HEK293 (cell line): ENCODE measurements around the gene AK5.

Experiments used
- CTCF ChIA-PET: fragments of 350-600 bp; formaldehyde crosslinking; extraction: SDS; loops from one replicate; lab custom pipeline; 2021; ENCODE audit warnings: antibody characterized with exemption; lab: Yijun Ruan, JAX
- POLR2A ChIA-PET: fragments of 300-600 bp; formaldehyde crosslinking; extraction: SDS; loops from one replicate; lab custom pipeline; 2020; ENCODE audit warnings: antibody characterized with exemption, inconsistent platforms; lab: Yijun Ruan, JAX
- H3K27ac ChIP-seq: fragments of 200-500 bp; sonication (Bioruptor generic); 2 replicates; pipeline ENCODE4 v1.5.1; 2014; ENCODE audit warnings: low read depth, low read length, control low read depth, inconsistent platforms; ENCODE audit errors: extremely low read depth
- H3K36me3 ChIP-seq, 2 experiments: fragments of 200-500 bp in 1 of 2; sonication (Bioruptor generic) in 1 of 2; 1 replicate in 1 of 2; 2 replicates in 1 of 2; pipeline ENCODE4 v1.5.1; 2014 to 2017; ENCODE audit warnings: inconsistent platforms in 2 of 2, low read length in 2 of 2; ENCODE audit not compliant: control insufficient read depth in 2 of 2, insufficient read depth in 1 of 2
- H3K4me1 ChIP-seq: fragments of 200-500 bp; sonication (Bioruptor generic); 2 replicates; pipeline ENCODE4 v1.5.1; 2014; ENCODE audit warnings: mild to moderate bottlenecking, low read length, inconsistent platforms; ENCODE audit not compliant: control insufficient read depth, insufficient read depth
- H3K4me3 ChIP-seq: 2 replicates; pipeline ENCODE4 v1.5.1; 2011; ENCODE audit warnings: low read depth, mild to moderate bottlenecking, control low read depth, low read length, moderate library complexity
- H3K9me3 ChIP-seq: fragments of 200-500 bp; sonication (Bioruptor generic); 2 replicates; pipeline ENCODE4 v1.5.1; 2014; ENCODE audit warnings: low read depth, low read length, inconsistent platforms; ENCODE audit not compliant: control insufficient read depth, insufficient read depth
- GFI1B ChIP-seq: fragments of 450-650 bp; formaldehyde crosslinking; IDR thresholded peaks from 2 replicates; pipeline ENCODE4 v1.5.1; 2016; ENCODE audit warnings: missing biosample characterization, missing genetic modification characterization
- MEIS1 ChIP-seq: sonication (generic); formaldehyde crosslinking; IDR thresholded peaks from 2 replicates; pipeline ENCODE4 v1.8.1; 2022; ENCODE audit warnings: missing genetic modification reagents, mild to moderate bottlenecking, borderline replicate concordance
- ZFP69B ChIP-seq: fragments of 450-650 bp; formaldehyde crosslinking; IDR thresholded peaks from 2 replicates; pipeline ENCODE4 v1.5.1; 2016; ENCODE audit warnings: missing biosample characterization, missing genetic modification characterization
- ZNF10 ChIP-seq: fragments of 450-650 bp; formaldehyde crosslinking; IDR thresholded peaks from 2 replicates; pipeline ENCODE4 v1.5.1; 2017; ENCODE audit warnings: missing biosample characterization, missing genetic modification characterization
- ZNF112 ChIP-seq: fragments of 450-650 bp; formaldehyde crosslinking; IDR thresholded peaks from 2 replicates; pipeline ENCODE4 v1.5.0; 2017; ENCODE audit warnings: missing biosample characterization, missing genetic modification characterization
- ZNF132 ChIP-seq: fragments of 450-650 bp; formaldehyde crosslinking; IDR thresholded peaks from 2 replicates; pipeline ENCODE4 v1.5.1; 2017; ENCODE audit warnings: missing biosample characterization, missing genetic modification characterization, borderline replicate concordance
- ZNF146 ChIP-seq: fragments of 450-650 bp; formaldehyde crosslinking; IDR thresholded peaks from 2 replicates; pipeline ENCODE4 v1.5.1; 2016; ENCODE audit warnings: missing biosample characterization, missing genetic modification characterization
- ZNF16 ChIP-seq: fragments of 450-650 bp; formaldehyde crosslinking; IDR thresholded peaks from 2 replicates; pipeline ENCODE4 v1.5.1; 2016; ENCODE audit warnings: low read depth, missing biosample characterization, missing genetic modification characterization
- ZNF175 ChIP-seq: fragments of 450-650 bp; formaldehyde crosslinking; IDR thresholded peaks from 2 replicates; pipeline ENCODE4 v1.5.1; 2016; ENCODE audit warnings: missing biosample characterization, missing genetic modification characterization
- ZNF223 ChIP-seq: fragments of 450-650 bp; formaldehyde crosslinking; IDR thresholded peaks from 2 replicates; pipeline ENCODE4 v1.5.1; 2016; ENCODE audit warnings: missing biosample characterization, missing genetic modification characterization
- ZNF24 ChIP-seq: fragments of 450-650 bp; formaldehyde crosslinking; IDR thresholded peaks from 2 replicates; pipeline ENCODE4 v1.5.1; 2016; ENCODE audit warnings: missing biosample characterization, missing genetic modification characterization
- ZNF324 ChIP-seq: fragments of 450-650 bp; formaldehyde crosslinking; IDR thresholded peaks from 2 replicates; pipeline ENCODE4 v1.5.1; 2016; ENCODE audit warnings: missing biosample characterization, missing genetic modification characterization
- ZNF354C ChIP-seq: fragments of 450-650 bp; formaldehyde crosslinking; IDR thresholded peaks from 2 replicates; pipeline ENCODE4 v1.5.1; 2016; ENCODE audit warnings: missing biosample characterization, missing genetic modification characterization, low read depth, borderline replicate concordance
- ZNF37A ChIP-seq: fragments of 450-650 bp; IDR thresholded peaks from 2 replicates; pipeline ENCODE4 v1.5.1; 2018; ENCODE audit warnings: missing biosample characterization, missing genetic modification characterization
- ZNF416 ChIP-seq: fragments of 450-650 bp; formaldehyde crosslinking; IDR thresholded peaks from 2 replicates; pipeline ENCODE4 v1.5.1; 2016; ENCODE audit warnings: missing biosample characterization, missing genetic modification characterization
- ZNF510 ChIP-seq: fragments of 450-650 bp; formaldehyde crosslinking; IDR thresholded peaks from 2 replicates; pipeline ENCODE4 v1.5.1; 2018; ENCODE audit warnings: mild to moderate bottlenecking, missing genetic modification characterization, missing biosample characterization; ENCODE audit not compliant: insufficient replicate concordance
- ZNF571 ChIP-seq: fragments of 450-650 bp; formaldehyde crosslinking; IDR thresholded peaks from 2 replicates; pipeline ENCODE4 v1.5.0; 2017; ENCODE audit warnings: missing biosample characterization, missing genetic modification characterization
- ZNF585B ChIP-seq: fragments of 450-650 bp; formaldehyde crosslinking; IDR thresholded peaks from 2 replicates; pipeline ENCODE4 v1.5.1; 2016; ENCODE audit warnings: missing biosample characterization, missing genetic modification characterization
- ZNF777 ChIP-seq: fragments of 450-650 bp; formaldehyde crosslinking; IDR thresholded peaks from 2 replicates; pipeline ENCODE4 v1.5.1; 2017; ENCODE audit warnings: missing biosample characterization, missing genetic modification characterization, borderline replicate concordance
- ZNF830 ChIP-seq: fragments of 450-650 bp; IDR thresholded peaks from 2 replicates; pipeline ENCODE4 v1.5.0; 2018; ENCODE audit warnings: missing biosample characterization, missing genetic modification characterization, low read depth, mild to moderate bottlenecking, moderate library complexity
- ZSCAN16 ChIP-seq: fragments of 450-650 bp; formaldehyde crosslinking; IDR thresholded peaks from 2 replicates; pipeline ENCODE4 v1.5.1; 2016; ENCODE audit warnings: missing biosample characterization, missing genetic modification characterization
- ZXDB ChIP-seq: fragments of 450-650 bp; formaldehyde crosslinking; IDR thresholded peaks from 2 replicates; pipeline ENCODE4 v1.5.1; 2016; ENCODE audit warnings: missing biosample characterization, missing genetic modification characterization
- TF ChIP-seq, protein P1 (sequence below): fragments of 450-650 bp; formaldehyde crosslinking; IDR thresholded peaks from 2 replicates; pipeline ENCODE4 v1.5.1; 2017; ENCODE audit warnings: missing biosample characterization, missing genetic modification characterization
- TF ChIP-seq, protein P2 (sequence below): fragments of 450-650 bp; formaldehyde crosslinking; IDR thresholded peaks from 2 replicates; pipeline ENCODE4 v1.5.1; 2016; ENCODE audit warnings: missing biosample characterization, missing genetic modification characterization
- TF ChIP-seq, protein P3 (sequence below): fragments of 450-650 bp; IDR thresholded peaks from 2 replicates; pipeline ENCODE4 v1.5.1; 2018; ENCODE audit warnings: missing biosample characterization, missing genetic modification characterization
- TF ChIP-seq, protein P4 (sequence below): fragments of 450-650 bp; formaldehyde crosslinking; IDR thresholded peaks from 2 replicates; pipeline ENCODE4 v1.5.1; 2016; ENCODE audit warnings: missing biosample characterization, missing genetic modification characterization

The AK5 gene

DNA sequence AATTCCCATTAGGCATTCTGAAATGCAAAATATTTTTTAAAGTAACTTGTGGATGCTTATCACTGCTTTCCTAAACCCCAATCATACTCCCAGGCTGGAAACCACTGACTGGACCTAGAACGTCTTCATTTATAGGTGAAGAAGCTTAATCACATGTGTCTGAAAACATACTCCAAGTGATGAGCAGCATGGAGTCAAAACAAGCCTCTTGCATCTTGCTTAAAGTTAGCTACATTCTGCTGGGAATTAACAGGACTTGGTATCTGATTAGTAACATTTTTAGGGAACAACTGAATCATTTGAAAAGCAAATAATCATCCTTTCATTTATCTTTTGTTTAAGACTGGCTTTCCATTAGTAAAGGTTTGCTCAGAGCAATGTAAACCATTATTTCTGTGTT, 105.7 kb downstream of the AK5 start:
- POLR2A ChIA-PET, result no interaction called here
- CTCF ChIA-PET, result interaction anchor here (0.5 kb wide), 1 partner anchor 146 kb away, joined by 4 read pairs; no protein-coding TSS in a partner anchor
- H3K27ac ChIP-seq, result no peak overlapping the region
- TF ChIP-seq ZNF510 (tag by site-specific recombination), result no peak
- no peak for TF ChIP-seq ZNF324 (tag by site-specific recombination)
- TF ChIP-seq ZSCAN16 (tag by site-specific recombination), result no peak
- no peak for TF ChIP-seq ZNF37A
- no peak for TF ChIP-seq ZNF132
- TF ChIP-seq ZNF24 (tag by site-specific recombination), result no peak
- TF ChIP-seq, protein P1, sequence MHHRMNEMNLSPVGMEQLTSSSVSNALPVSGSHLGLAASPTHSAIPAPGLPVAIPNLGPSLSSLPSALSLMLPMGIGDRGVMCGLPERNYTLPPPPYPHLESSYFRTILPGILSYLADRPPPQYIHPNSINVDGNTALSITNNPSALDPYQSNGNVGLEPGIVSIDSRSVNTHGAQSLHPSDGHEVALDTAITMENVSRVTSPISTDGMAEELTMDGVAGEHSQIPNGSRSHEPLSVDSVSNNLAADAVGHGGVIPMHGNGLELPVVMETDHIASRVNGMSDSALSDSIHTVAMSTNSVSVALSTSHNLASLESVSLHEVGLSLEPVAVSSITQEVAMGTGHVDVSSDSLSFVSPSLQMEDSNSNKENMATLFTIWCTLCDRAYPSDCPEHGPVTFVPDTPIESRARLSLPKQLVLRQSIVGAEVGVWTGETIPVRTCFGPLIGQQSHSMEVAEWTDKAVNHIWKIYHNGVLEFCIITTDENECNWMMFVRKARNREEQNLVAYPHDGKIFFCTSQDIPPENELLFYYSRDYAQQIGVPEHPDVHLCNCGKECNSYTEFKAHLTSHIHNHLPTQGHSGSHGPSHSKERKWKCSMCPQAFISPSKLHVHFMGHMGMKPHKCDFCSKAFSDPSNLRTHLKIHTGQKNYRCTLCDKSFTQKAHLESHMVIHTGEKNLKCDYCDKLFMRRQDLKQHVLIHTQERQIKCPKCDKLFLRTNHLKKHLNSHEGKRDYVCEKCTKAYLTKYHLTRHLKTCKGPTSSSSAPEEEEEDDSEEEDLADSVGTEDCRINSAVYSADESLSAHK (tag by site-specific recombination), result no peak
- no peak for TF ChIP-seq ZNF223
- TF ChIP-seq ZNF16 (tag by site-specific recombination), result no peak
- no peak for TF ChIP-seq GFI1B (tag by site-specific recombination)
- TF ChIP-seq ZNF354C (tag by site-specific recombination), result no peak
- no peak for TF ChIP-seq ZXDB
- TF ChIP-seq, protein P2, sequence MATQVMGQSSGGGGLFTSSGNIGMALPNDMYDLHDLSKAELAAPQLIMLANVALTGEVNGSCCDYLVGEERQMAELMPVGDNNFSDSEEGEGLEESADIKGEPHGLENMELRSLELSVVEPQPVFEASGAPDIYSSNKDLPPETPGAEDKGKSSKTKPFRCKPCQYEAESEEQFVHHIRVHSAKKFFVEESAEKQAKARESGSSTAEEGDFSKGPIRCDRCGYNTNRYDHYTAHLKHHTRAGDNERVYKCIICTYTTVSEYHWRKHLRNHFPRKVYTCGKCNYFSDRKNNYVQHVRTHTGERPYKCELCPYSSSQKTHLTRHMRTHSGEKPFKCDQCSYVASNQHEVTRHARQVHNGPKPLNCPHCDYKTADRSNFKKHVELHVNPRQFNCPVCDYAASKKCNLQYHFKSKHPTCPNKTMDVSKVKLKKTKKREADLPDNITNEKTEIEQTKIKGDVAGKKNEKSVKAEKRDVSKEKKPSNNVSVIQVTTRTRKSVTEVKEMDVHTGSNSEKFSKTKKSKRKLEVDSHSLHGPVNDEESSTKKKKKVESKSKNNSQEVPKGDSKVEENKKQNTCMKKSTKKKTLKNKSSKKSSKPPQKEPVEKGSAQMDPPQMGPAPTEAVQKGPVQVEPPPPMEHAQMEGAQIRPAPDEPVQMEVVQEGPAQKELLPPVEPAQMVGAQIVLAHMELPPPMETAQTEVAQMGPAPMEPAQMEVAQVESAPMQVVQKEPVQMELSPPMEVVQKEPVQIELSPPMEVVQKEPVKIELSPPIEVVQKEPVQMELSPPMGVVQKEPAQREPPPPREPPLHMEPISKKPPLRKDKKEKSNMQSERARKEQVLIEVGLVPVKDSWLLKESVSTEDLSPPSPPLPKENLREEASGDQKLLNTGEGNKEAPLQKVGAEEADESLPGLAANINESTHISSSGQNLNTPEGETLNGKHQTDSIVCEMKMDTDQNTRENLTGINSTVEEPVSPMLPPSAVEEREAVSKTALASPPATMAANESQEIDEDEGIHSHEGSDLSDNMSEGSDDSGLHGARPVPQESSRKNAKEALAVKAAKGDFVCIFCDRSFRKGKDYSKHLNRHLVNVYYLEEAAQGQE (tag by site-specific recombination), result no peak
- no peak for TF ChIP-seq ZFP69B (tag by site-specific recombination)
- TF ChIP-seq, all 188 proteins: peak for 0
- Histone ChIP-seq H3K9me3 (no peaks in the 10 kb centered on the region), H3K4me1 (no peaks in the 10 kb centered on the region), H3K4me3 (no peak overlapping the region), H3K36me3 (no peaks in the 10 kb centered on the region)

DNA sequence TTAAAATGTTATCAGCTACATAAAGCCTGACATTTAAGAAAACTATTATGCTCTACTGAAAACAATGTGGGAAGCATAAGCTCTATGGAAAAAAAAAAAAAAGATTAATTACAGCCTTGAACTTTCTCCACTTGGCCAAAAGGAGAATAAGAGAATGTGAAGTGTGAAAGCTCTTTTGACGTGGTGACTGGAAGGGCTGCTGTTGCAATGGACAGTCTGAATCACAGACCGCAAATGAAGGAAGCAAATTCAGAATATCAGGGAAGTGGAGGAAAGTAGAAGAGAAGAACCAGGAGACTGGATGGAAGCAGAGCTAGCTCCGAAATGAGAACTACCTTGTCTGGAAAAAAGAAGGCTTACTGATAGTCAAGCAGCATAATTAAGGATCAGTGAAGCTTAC, 106.8 kb downstream of the AK5 start:
- H3K9me3 ChIP-seq, result no peaks in the 10 kb centered on the region
- POLR2A ChIA-PET, result interaction anchor here (0.7 kb wide), 1 partner anchor 94 kb away, joined by 3 read pairs; no protein-coding TSS in a partner anchor
- CTCF ChIA-PET, result interaction anchor here (0.7 kb wide), 3 partner anchors 15 to 1059 kb away, joined by 4 to 5 read pairs (median 4); no protein-coding TSS in a partner anchor

DNA sequence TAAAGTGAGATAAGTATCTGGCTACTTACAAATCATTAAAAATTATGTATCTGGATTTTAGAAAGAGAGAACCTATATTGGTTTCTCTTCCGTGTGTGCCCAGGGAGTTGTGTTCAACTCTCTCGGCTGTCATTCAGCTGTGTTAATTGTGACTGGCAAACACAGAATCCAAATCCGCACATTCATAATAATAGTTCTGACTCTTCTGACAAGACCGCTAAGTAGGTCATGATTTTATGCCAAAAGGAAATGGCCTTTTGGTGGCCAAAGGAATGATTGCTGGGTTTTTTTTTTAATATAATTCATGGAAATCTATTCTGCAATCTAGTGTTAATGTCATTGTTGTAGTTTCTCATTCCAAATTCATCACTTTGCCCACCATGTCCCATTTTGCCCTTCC, 110.7 kb downstream of the AK5 start:
- ChIA-PET CTCF (interaction anchor here (0.6 kb wide), 1 partner anchor 143 kb away, joined by 3 read pairs; no protein-coding TSS in a partner anchor), POLR2A (no interaction called here)
- Histone ChIP-seq H3K4me3 (no peak overlapping the region), H3K4me1 (no peaks in the 10 kb centered on the region), H3K36me3 (no peaks in the 10 kb centered on the region), H3K9me3 (no peaks in the 10 kb centered on the region), H3K27ac (no peak overlapping the region)
- no peak for TF ChIP-seq ZNF777
- TF ChIP-seq ZNF585B (tag by site-specific recombination), result no peak
- no peak for TF ChIP-seq MEIS1 (CRISPR knock-in tag)
- TF ChIP-seq ZNF146 (tag by site-specific recombination), result no peak
- TF ChIP-seq ZNF112, result no peak
- TF ChIP-seq ZNF830, result no peak
- no peak for TF ChIP-seq ZNF175
- TF ChIP-seq ZNF571 (tag by site-specific recombination), result no peak
- TF ChIP-seq, protein P3, sequence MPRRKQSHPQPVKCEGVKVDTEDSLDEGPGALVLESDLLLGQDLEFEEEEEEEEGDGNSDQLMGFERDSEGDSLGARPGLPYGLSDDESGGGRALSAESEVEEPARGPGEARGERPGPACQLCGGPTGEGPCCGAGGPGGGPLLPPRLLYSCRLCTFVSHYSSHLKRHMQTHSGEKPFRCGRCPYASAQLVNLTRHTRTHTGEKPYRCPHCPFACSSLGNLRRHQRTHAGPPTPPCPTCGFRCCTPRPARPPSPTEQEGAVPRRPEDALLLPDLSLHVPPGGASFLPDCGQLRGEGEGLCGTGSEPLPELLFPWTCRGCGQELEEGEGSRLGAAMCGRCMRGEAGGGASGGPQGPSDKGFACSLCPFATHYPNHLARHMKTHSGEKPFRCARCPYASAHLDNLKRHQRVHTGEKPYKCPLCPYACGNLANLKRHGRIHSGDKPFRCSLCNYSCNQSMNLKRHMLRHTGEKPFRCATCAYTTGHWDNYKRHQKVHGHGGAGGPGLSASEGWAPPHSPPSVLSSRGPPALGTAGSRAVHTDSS (tag by site-specific recombination), result no peak
- TF ChIP-seq, protein P4, sequence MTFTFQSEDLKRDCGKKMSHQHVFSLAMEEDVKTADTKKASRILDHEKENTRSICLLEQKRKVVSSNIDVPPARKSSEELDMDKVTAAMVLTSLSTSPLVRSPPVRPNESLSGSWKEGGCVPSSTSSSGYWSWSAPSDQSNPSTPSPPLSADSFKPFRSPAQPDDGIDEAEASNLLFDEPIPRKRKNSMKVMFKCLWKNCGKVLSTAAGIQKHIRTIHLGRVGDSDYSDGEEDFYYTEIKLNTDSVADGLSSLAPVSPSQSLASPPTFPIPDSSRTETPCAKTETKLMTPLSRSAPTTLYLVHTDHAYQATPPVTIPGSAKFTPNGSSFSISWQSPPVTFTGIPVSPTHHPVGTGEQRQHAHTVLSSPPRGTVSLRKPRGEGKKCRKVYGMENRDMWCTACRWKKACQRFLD (tag by site-specific recombination), result no peak
- TF ChIP-seq ZNF416, result no peak

More for the DNA sequence above, 106.8 kb downstream of the AK5 start:
- Histone ChIP-seq H3K4me1 (no peaks in the 10 kb centered on the region), H3K36me3 (no peaks in the 10 kb centered on the region), H3K27ac (no peak overlapping the region), H3K4me3 (no peak overlapping the region)
- TF ChIP-seq ZNF10 (tag by site-specific recombination) (no peak), ZNF132 (no peak)
